K562 (cell line): ENCODE results near the gene GPER1. TPM values are rescaled to one million over a fixed set of nuclear protein-coding genes. Genes with fewer than 3 reads are reported as not detected.

ENCODE experiments used
- BCOR ChIP-seq: fragments of 450-650 bp; IDR thresholded peaks from 2 replicates; pipeline ENCODE4 v1.6.1; 2016
- CREBBP ChIP-seq: IDR thresholded peaks from one replicate; pipeline ENCODE4 v1.6.1; 2012; ENCODE audit warnings: low read depth, mild to moderate bottlenecking, control low read depth, inconsistent platforms, low read length
- EP400 ChIP-seq: fragments of 450-650 bp; IDR thresholded peaks from 2 replicates; pipeline ENCODE4 v1.6.1; 2017; ENCODE audit warnings: antibody characterized with exemption, mild to moderate bottlenecking, moderate library complexity
- FOXA3 ChIP-seq, 2 experiments: fragments of 450-650 bp in 1 of 2; sonication (generic) in 1 of 2; formaldehyde crosslinking; IDR thresholded peaks in 1 of 2; conservative IDR thresholded peaks in 1 of 2; 2 replicates each; pipeline versions ENCODE4 v1.4.0 to v1.8.0; 2020 to 2022; ENCODE audit warnings: mild to moderate bottlenecking in 2 of 2, missing genetic modification reagents in 1 of 2
- GATAD2A ChIP-seq: fragments of 450-650 bp; IDR thresholded peaks from 2 replicates; pipeline ENCODE4 v1.6.1; 2017
- HDAC8 ChIP-seq: fragments of 450-650 bp; IDR thresholded peaks from 2 replicates; pipeline ENCODE4 v1.6.1; 2016; ENCODE audit warnings: mild to moderate bottlenecking, missing genetic modification characterization, moderate library complexity, missing compliant biosample characterization
- HEY1 ChIP-seq: fragments of 250-450 bp; sonication (Bioruptor Pico); IDR thresholded peaks from 2 replicates; pipeline ENCODE4 v1.5.0; 2020; ENCODE audit warnings: mild to moderate bottlenecking, moderate library complexity, borderline replicate concordance
- JUNB ChIP-seq: fragments of 450-650 bp; formaldehyde crosslinking; conservative IDR thresholded peaks from 2 replicates; pipeline ENCODE4 v1.4.0; 2020; ENCODE audit warnings: mild to moderate bottlenecking
- JUND ChIP-seq, 2 experiments: IDR thresholded peaks; 2 replicates in 1 of 2; 3 replicates in 1 of 2; pipeline ENCODE4 v1.6.1; 2011; ENCODE audit warnings: borderline replicate concordance in 2 of 2, low read depth in 2 of 2, low read length in 2 of 2, improper control_type of control experiment in 1 of 2, missing biosample characterization in 1 of 2, missing genetic modification characterization in 1 of 2, missing genetic modification reagents in 1 of 2
- L3MBTL2 ChIP-seq: fragments of 450-650 bp; IDR thresholded peaks from 2 replicates; pipeline ENCODE4 v1.6.1; 2016; ENCODE audit warnings: mild to moderate bottlenecking, moderate library complexity
- MEF2D ChIP-seq: conservative IDR thresholded peaks from 2 replicates; pipeline ENCODE4 v1.6.1; 2016; ENCODE audit warnings: low read depth, missing genetic modification characterization, missing compliant biosample characterization
- RBM17 ChIP-seq: fragments of 200-400 bp; formaldehyde crosslinking; IDR thresholded peaks from 2 replicates; pipeline ENCODE4 v1.6.1; 2017; ENCODE audit warnings: low read depth, mild to moderate bottlenecking, low read length, borderline replicate concordance
- RBM22 ChIP-seq: fragments of 200-400 bp; formaldehyde crosslinking; IDR thresholded peaks from 2 replicates; pipeline ENCODE4 v1.6.1; 2018; ENCODE audit warnings: low read length, low read depth; ENCODE audit not compliant: poor library complexity, severe bottlenecking
- STAT5B ChIP-seq: fragments of 250-450 bp; sonication (Bioruptor Pico); IDR thresholded peaks from 2 replicates; pipeline ENCODE4 v1.8.0; 2021; ENCODE audit warnings: mild to moderate bottlenecking, inconsistent platforms
- TBP ChIP-seq: optimal IDR thresholded peaks from 2 replicates; pipeline ENCODE3; 2011; ENCODE audit warnings: low read depth, low read length, improper control_type of control experiment
- TCF7 ChIP-seq: sonication (generic); IDR thresholded peaks from 2 replicates; pipeline ENCODE4 v1.6.1; 2016; ENCODE audit warnings: antibody characterized with exemption, borderline replicate concordance
- THRAP3 ChIP-seq: fragments of 450-650 bp; IDR thresholded peaks from 2 replicates; pipeline ENCODE4 v1.6.1; 2016; ENCODE audit warnings: mild to moderate bottlenecking, inconsistent platforms, borderline replicate concordance
- U2AF2 ChIP-seq: fragments of 200-400 bp; formaldehyde crosslinking; optimal IDR thresholded peaks from 2 replicates; pipeline ENCODE3; 2017; ENCODE audit warnings: low read depth, mild to moderate bottlenecking, low read length
- ZBTB1 ChIP-seq: sonication (generic); formaldehyde crosslinking; IDR thresholded peaks from 2 replicates; pipeline ENCODE4 v1.8.1; 2023; ENCODE audit warnings: missing genetic modification reagents, low read depth, mild to moderate bottlenecking, borderline replicate concordance
- ZNF133 ChIP-seq: fragments of 250-450 bp; sonication (Bioruptor Pico); IDR thresholded peaks from 2 replicates; pipeline ENCODE4 v1.4.0; 2020; ENCODE audit warnings: mild to moderate bottlenecking
- ZNF324 ChIP-seq: fragments of 250-450 bp; sonication (Bioruptor Pico); IDR thresholded peaks from 2 replicates; pipeline ENCODE4 v1.4.0; 2020; ENCODE audit warnings: mild to moderate bottlenecking
- ZNF436 ChIP-seq: fragments of 250-450, 450-650 bp; sonication (Bioruptor Pico); formaldehyde crosslinking; IDR thresholded peaks from 2 replicates; pipeline ENCODE4 v1.7.0; 2020; ENCODE audit warnings: mild to moderate bottlenecking
- ZNF696 ChIP-seq: fragments of 250-450 bp; sonication (Bioruptor Pico); conservative IDR thresholded peaks from 2 replicates; pipeline ENCODE4 v1.4.0; 2020; ENCODE audit warnings: mild to moderate bottlenecking, moderate library complexity
- ZSCAN32 ChIP-seq: fragments of 450-650 bp; formaldehyde crosslinking; IDR thresholded peaks from 2 replicates; pipeline ENCODE4 v1.4.0; 2020; ENCODE audit warnings: mild to moderate bottlenecking, moderate library complexity
- polyA plus RNA-seq, 8 experiments: library from polyadenylated mRNA; depleted of rRNA in 4 of 8; stranded (reverse) in 5 of 8; unstranded in 3 of 8; fragments of >200 nt; fragmentation: Nextera tagmentation in 2 of 8; fragmentation: Illumina TruSeq in 1 of 8; extraction: Ambion mirVana in 2 of 8; extraction: Trizol in 1 of 8; gene quantifications; 2 replicates each; pipeline versions ENCODE4 v1.2.1 to v1.2.3, GENCODE V29; 2011 to 2014; ENCODE audit warnings: inconsistent platforms in 1 of 8, missing spikeins in 1 of 8
- total RNA-seq, 7 experiments: library from RNA; depleted of rRNA in 6 of 7; stranded (reverse); fragments of >200 nt in 6 of 7; fragmentation: Illumina TruSeq in 2 of 7; extraction: Trizol in 2 of 7; gene quantifications; 2 replicates each; pipeline versions ENCODE4 v1.2.1 to v1.2.3, GENCODE V29; 2011 to 2021; ENCODE audit warnings: low replicate concordance in 1 of 7
- TF ChIP-seq, protein P1 (sequence below): sonication (generic); formaldehyde crosslinking; IDR thresholded peaks from 2 replicates; pipeline ENCODE4 v1.8.0; 2022; ENCODE audit warnings: missing genetic modification reagents, mild to moderate bottlenecking, borderline replicate concordance
- TF ChIP-seq, protein P2 (sequence below): fragments of 250-450 bp; sonication (Bioruptor Pico); IDR thresholded peaks from 2 replicates; pipeline ENCODE4 v1.5.0; 2020; ENCODE audit warnings: mild to moderate bottlenecking

GPER1 gene
- total and polyA plus RNA-seq, 9 of the 15 experiments (the other 6 are each of a cell fraction or from before 2014, with no cell fraction given): 0.04 to 0.09 (median 0.08) TPM; not detected in 6

DNA sequence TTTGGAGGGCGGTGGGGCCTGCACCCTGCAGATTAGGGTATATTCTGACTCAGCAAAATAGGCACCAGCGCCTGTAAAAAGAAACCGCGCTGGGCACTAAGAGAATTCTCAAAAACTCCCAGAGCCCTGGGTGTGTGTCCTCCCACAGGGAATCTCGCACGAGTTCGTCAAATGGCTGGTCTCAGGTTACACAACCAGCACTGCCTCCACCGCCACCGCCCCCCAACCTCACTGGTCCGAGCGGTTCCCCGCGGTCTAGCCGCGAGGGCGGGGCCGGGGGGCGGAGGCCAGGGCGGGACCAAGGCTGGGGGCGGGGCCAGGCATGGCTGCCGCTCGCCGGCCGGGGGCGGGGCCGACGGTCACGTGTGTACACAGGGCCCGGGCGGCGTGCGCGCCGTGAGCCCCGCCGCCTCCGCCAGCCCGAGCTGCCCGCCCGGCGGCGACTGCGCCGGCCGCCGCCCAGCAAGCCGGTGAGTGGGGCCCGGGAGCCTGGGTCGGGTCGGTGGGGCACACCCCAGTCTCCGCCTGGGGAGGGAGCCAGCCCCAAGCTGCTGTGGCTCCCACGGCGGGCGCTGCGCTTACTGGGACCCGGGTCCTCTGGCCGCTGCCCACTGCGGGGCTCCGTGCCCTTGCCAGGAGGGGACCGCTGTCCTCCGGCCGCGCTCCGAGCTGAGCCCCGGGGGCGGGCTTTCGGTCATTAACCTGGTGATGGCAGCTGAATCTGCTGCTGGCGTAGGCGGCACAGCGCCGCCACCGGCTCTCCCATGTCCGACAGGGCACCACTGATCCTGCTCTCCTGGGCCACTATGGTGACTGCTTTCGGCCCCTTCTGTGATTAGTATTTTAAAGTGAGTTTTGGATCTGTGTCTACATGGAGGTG lies 43.5 kb upstream of the GPER1 start, which contains the start of gene GPR146 (continued):
- TF ChIP-seq, protein P1, sequence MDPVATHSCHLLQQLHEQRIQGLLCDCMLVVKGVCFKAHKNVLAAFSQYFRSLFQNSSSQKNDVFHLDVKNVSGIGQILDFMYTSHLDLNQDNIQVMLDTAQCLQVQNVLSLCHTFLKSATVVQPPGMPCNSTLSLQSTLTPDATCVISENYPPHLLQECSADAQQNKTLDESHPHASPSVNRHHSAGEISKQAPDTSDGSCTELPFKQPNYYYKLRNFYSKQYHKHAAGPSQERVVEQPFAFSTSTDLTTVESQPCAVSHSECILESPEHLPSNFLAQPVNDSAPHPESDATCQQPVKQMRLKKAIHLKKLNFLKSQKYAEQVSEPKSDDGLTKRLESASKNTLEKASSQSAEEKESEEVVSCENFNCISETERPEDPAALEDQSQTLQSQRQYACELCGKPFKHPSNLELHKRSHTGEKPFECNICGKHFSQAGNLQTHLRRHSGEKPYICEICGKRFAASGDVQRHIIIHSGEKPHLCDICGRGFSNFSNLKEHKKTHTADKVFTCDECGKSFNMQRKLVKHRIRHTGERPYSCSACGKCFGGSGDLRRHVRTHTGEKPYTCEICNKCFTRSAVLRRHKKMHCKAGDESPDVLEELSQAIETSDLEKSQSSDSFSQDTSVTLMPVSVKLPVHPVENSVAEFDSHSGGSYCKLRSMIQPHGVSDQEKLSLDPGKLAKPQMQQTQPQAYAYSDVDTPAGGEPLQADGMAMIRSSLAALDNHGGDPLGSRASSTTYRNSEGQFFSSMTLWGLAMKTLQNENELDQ (CRISPR knock-in tag): no peak
- TF ChIP-seq TBP: peak; percentile 35
- TF ChIP-seq ZNF436: no peak
- TF ChIP-seq, protein P2, sequence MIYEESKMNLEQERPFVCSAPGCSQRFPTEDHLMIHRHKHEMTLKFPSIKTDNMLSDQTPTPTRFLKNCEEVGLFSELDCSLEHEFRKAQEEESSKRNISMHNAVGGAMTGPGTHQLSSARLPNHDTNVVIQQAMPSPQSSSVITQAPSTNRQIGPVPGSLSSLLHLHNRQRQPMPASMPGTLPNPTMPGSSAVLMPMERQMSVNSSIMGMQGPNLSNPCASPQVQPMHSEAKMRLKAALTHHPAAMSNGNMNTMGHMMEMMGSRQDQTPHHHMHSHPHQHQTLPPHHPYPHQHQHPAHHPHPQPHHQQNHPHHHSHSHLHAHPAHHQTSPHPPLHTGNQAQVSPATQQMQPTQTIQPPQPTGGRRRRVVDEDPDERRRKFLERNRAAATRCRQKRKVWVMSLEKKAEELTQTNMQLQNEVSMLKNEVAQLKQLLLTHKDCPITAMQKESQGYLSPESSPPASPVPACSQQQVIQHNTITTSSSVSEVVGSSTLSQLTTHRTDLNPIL: no peak
- TF ChIP-seq BCOR: no peak
- TF ChIP-seq RBM22: no peak
- no peak for TF ChIP-seq HDAC8 (tag)
- no peak for TF ChIP-seq CREBBP
- no peak for TF ChIP-seq HEY1
- TF ChIP-seq JUND (IDR thresholded peaks at IDR 0.05; ENCODE audit: borderline replicate concordance, low read depth, low read length): peak; percentile 69
- no peak; the same call in 2 of the 3 replicates for TF ChIP-seq JUND (tag; IDR thresholded peaks at IDR 0.05; ENCODE audit: borderline replicate concordance, low read depth, low read length)
- peak; percentile 69; the same call in 1 of the 2 replicates for TF ChIP-seq EP400
- no peak for TF ChIP-seq THRAP3
- TF ChIP-seq ZNF696 (CRISPR knock-in tag): no peak
- TF ChIP-seq RBM17: no peak
- no peak for TF ChIP-seq GATAD2A
- no peak for TF ChIP-seq ZSCAN32 (CRISPR knock-in tag)
- TF ChIP-seq ZNF324: no peak
- no peak for TF ChIP-seq MEF2D
- peak; percentile 34; the same call in 1 of the 2 replicates for TF ChIP-seq ZBTB1 (CRISPR knock-in tag)
- TF ChIP-seq L3MBTL2: peak; percentile 62; the same call in 1 of the 2 replicates
- TF ChIP-seq STAT5B (CRISPR knock-in tag): no peak
- TF ChIP-seq FOXA3 (CRISPR knock-in tag; conservative IDR thresholded peaks at IDR 0.05 in 1 of 2, IDR thresholded peaks at IDR 0.05 in 1 of 2): no peak
- TF ChIP-seq JUNB (CRISPR knock-in tag): no peak
- TF ChIP-seq TCF7: no peak
- no peak for TF ChIP-seq ZNF133 (CRISPR knock-in tag)
- TF ChIP-seq U2AF2: no peak
